Measurements from ENCODE around the gene NMRK1.

NMRK1 gene

GRCh38 chr9:75092766-75093165, 4.8 kb upstream of the NMRK1 start:
- ChIA-PET CTCF (interaction anchor here (1.0 to 2.0 kb wide), 3 partner anchors 10 to 91 kb away, joined by 3 to 5 read pairs (median 4); partner anchors contain the start of gene CARNMT1), POLR2A (no interaction called here)
- TF ChIP-seq YY1 (tag by site-specific recombination; IDR thresholded peaks at IDR 0.05) (no peak), ZNF391 (tag by site-specific recombination; IDR thresholded peaks at IDR 0.05; ENCODE audit: borderline replicate concordance, low read depth) (no peak), ZEB2 (tag by site-specific recombination; IDR thresholded peaks at IDR 0.05) (no peak), SP3 (tag by site-specific recombination; IDR thresholded peaks at IDR 0.05) (no peak), SCRT1 (tag by site-specific recombination; IDR thresholded peaks at IDR 0.05; ENCODE audit: borderline replicate concordance) (no peak), ZNF677 (tag by site-specific recombination; IDR thresholded peaks at IDR 0.05) (no peak), ZNF560 (tag by site-specific recombination; IDR thresholded peaks at IDR 0.05; ENCODE audit: borderline replicate concordance) (no peak), ZSCAN16 (tag by site-specific recombination; IDR thresholded peaks at IDR 0.05) (no peak), ZNF610 (tag by site-specific recombination; IDR thresholded peaks at IDR 0.05; ENCODE audit: borderline replicate concordance) (no peak), ZNF580 (tag by site-specific recombination; IDR thresholded peaks at IDR 0.05) (no peak), SALL2 (tag by site-specific recombination; IDR thresholded peaks at IDR 0.05; ENCODE audit: borderline replicate concordance) (no peak)
- TF ChIP-seq, protein P1, sequence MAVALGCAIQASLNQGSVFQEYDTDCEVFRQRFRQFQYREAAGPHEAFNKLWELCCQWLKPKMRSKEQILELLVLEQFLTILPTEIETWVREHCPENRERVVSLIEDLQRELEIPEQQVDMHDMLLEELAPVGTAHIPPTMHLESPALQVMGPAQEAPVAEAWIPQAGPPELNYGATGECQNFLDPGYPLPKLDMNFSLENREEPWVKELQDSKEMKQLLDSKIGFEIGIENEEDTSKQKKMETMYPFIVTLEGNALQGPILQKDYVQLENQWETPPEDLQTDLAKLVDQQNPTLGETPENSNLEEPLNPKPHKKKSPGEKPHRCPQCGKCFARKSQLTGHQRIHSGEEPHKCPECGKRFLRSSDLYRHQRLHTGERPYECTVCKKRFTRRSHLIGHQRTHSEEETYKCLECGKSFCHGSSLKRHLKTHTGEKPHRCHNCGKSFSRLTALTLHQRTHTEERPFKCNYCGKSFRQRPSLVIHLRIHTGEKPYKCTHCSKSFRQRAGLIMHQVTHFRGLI (tag by site-specific recombination; IDR thresholded peaks at IDR 0.05) = no peak
- Histone ChIP-seq H3K4me1 (ENCODE audit: control insufficient read depth, insufficient read depth, low read length) (no peaks in the 10 kb centered on the region), H3K4me3 (ENCODE audit: low read depth, low read length) (no peak overlapping the region), H3K9me3 (ENCODE audit: control insufficient read depth, insufficient read depth, low read depth, low read length) (no peaks in the 10 kb centered on the region), H3K36me3 (ENCODE audit: control insufficient read depth in 2 of 2, insufficient read depth in 1 of 2, low read length in 2 of 2) (no peaks in the 10 kb centered on the region), H3K27ac (ENCODE audit: extremely low read depth, low read depth, low read length) (no peak overlapping the region)

GRCh38 chr9:75090579-75090978, 2.6 kb upstream of the NMRK1 start:
- H3K9me3 ChIP-seq (ENCODE audit: control insufficient read depth, insufficient read depth, low read depth, low read length) = no peaks in the 10 kb centered on the region
- TF ChIP-seq EGR2 (tag by site-specific recombination; IDR thresholded peaks at IDR 0.05; ENCODE audit: low read depth) (0 out of 2 replicates have a peak, but pooled peaks have one; percentile 8), ZNF530 (tag by site-specific recombination; IDR thresholded peaks at IDR 0.05; ENCODE audit: low read depth) (no peak)
- CTCF ChIA-PET = interaction anchor here (0.5 kb wide), 1 partner anchor 294 kb away, joined by 3 read pairs; no protein-coding TSS in a partner anchor
- POLR2A ChIA-PET = interaction anchor here (1.6 kb wide), 1 partner anchor 62 kb away, joined by 5 read pairs; the partner anchor contains the start of gene CARNMT1
- H3K4me1 ChIP-seq (ENCODE audit: control insufficient read depth, insufficient read depth, low read length) = no peaks in the 10 kb centered on the region
- no peak overlapping the region for H3K27ac ChIP-seq (ENCODE audit: extremely low read depth, low read depth, low read length)
- no peak overlapping the region for H3K4me3 ChIP-seq (ENCODE audit: low read depth, low read length)
- H3K36me3 ChIP-seq (ENCODE audit: control insufficient read depth in 2 of 2, insufficient read depth in 1 of 2, low read length in 2 of 2) = no peaks in the 10 kb centered on the region

DNA sequence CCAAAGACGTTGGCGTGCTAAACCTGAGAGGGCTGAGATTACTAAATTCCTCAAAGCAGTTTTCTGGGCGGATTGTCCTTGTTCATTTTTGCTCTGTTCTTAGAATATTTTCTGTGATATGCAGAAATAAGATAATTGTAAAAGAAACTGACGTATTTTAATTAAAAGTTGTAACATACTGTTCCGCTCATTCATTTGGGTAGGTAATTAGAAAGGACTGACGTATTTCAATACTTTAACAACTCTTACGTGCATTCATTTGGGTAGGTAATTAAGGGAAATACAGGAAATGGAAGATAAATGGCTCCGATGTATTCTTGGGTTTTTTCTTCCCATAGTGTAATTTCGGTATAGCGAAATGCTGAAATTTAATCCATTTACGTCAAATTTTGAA, 1.4 kb upstream of the NMRK1 start:
- Histone ChIP-seq H3K36me3 (ENCODE audit: control insufficient read depth in 2 of 2, insufficient read depth in 1 of 2, low read length in 2 of 2) (no peaks in the 10 kb centered on the region), H3K27ac (ENCODE audit: extremely low read depth, low read depth, low read length) (no peak overlapping the region), H3K9me3 (ENCODE audit: control insufficient read depth, insufficient read depth, low read depth, low read length) (no peaks in the 10 kb centered on the region), H3K4me3 (ENCODE audit: low read depth, low read length) (peak overlapping the region; percentile 89), H3K4me1 (ENCODE audit: control insufficient read depth, insufficient read depth, low read length) (no peaks in the 10 kb centered on the region)
- TF ChIP-seq RBAK (tag by site-specific recombination; IDR thresholded peaks at IDR 0.05) (no peak), ZNF621 (tag by site-specific recombination; IDR thresholded peaks at IDR 0.05) (no peak), ZSCAN4 (tag by site-specific recombination; IDR thresholded peaks at IDR 0.05) (no peak), ZIC2 (tag by site-specific recombination; IDR thresholded peaks at IDR 0.05) (no peak), ZNF248 (tag by site-specific recombination; IDR thresholded peaks at IDR 0.05) (no peak)
- TF ChIP-seq, protein P2, sequence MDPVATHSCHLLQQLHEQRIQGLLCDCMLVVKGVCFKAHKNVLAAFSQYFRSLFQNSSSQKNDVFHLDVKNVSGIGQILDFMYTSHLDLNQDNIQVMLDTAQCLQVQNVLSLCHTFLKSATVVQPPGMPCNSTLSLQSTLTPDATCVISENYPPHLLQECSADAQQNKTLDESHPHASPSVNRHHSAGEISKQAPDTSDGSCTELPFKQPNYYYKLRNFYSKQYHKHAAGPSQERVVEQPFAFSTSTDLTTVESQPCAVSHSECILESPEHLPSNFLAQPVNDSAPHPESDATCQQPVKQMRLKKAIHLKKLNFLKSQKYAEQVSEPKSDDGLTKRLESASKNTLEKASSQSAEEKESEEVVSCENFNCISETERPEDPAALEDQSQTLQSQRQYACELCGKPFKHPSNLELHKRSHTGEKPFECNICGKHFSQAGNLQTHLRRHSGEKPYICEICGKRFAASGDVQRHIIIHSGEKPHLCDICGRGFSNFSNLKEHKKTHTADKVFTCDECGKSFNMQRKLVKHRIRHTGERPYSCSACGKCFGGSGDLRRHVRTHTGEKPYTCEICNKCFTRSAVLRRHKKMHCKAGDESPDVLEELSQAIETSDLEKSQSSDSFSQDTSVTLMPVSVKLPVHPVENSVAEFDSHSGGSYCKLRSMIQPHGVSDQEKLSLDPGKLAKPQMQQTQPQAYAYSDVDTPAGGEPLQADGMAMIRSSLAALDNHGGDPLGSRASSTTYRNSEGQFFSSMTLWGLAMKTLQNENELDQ (tag by site-specific recombination; IDR thresholded peaks at IDR 0.05; ENCODE audit: low read depth) = no peak
- TF ChIP-seq, protein P3, sequence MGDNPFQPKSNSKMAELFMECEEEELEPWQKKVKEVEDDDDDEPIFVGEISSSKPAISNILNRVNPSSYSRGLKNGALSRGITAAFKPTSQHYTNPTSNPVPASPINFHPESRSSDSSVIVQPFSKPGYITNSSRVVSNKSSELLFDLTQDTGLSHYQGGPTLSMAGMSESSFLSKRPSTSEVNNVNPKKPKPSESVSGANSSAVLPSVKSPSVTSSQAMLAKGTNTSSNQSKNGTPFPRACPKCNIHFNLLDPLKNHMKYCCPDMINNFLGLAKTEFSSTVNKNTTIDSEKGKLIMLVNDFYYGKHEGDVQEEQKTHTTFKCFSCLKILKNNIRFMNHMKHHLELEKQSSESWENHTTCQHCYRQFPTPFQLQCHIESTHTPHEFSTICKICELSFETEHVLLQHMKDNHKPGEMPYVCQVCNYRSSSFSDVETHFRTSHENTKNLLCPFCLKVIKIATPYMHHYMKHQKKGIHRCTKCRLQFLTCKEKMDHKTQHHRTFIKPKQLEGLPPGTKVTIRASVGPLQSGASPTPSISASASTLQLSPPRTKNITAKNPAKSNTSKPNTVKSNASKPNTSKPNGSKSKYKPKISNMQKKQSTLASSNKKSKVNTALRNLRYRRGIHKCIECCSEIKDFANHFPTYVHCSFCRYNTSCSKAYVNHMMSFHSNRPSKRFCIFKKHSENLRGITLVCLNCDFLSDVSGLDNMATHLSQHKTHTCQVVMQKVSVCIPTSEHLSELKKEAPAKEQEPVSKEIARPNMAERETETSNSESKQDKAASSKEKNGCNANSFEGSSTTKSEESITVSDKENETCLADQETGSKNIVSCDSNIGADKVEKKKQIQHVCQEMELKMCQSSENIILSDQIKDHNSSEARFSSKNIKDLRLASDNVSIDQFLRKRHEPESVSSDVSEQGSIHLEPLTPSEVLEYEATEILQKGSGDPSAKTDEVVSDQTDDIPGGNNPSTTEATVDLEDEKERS (tag by site-specific recombination; IDR thresholded peaks at IDR 0.05) = no peak
- CTCF ChIA-PET = interaction anchor here (0.5 to 0.7 kb wide), 3 partner anchors 297 to 629 kb away, joined by 3 read pairs; no protein-coding TSS in a partner anchor
- POLR2A ChIA-PET = no interaction called here

All from HEK293 (cell line).